GM19240 (cell line): ENCODE results near the gene LCE5A.
A peak's percentile ranks its signal among the peaks of the same experiment; 100 is the strongest.
"Not testable (repeated sequence)": the region's sequence is repeated elsewhere in the genome, so short reads cannot be mapped to it uniquely, and the experiment has no call there.

Experiments used
- DNase-seq: peaks from one replicate; pipeline ENCODE4 v3.0.0; 2011; ENCODE audit warnings: low spot score; ENCODE audit not compliant: insufficient read length

LCE5A gene

GRCh38 chr1:152510503-152510902 is at the start of gene LCE5A:
TSS of gene LCE5A (plus strand) at chr1:152510803. CDS start at chr1:152511535, 732 bp downstream.
- no peak for DNase-seq

GRCh38 chr1:152461544-152461943 is 49.1 kb upstream of the LCE5A start:
- DNase-seq, result no peak

GRCh38 chr1:152462636-152463035 is 48.0 kb upstream of the LCE5A start:
- DNase-seq, result no peak

GRCh38 chr1:152466217-152466616 is 44.4 kb upstream of the LCE5A start:
- no peak for DNase-seq

GRCh38 chr1:152473887-152474537 is 36.6 kb upstream of the LCE5A start:
- no peak for DNase-seq

GRCh38 chr1:152479792-152480595 is 30.6 kb upstream of the LCE5A start:
- DNase-seq, result no peak

GRCh38 chr1:152481869-152482664 is 28.5 kb upstream of the LCE5A start:
- no peak for DNase-seq

GRCh38 chr1:152486400-152487006 is 24.1 kb upstream of the LCE5A start:
- no peak for DNase-seq

- no peak for DNase-seq
Observed at GRCh38 chr1:152487871-152488270, 22.7 kb upstream of the LCE5A start.

- DNase-seq, result not testable (repeated sequence)
Observed at GRCh38 chr1:152491537-152491936, 19.1 kb upstream of the LCE5A start.

- DNase-seq, result peak; percentile 22
Observed at GRCh38 chr1:152495066-152495675, 15.4 kb upstream of the LCE5A start.

GRCh38 chr1:152497273-152497672 is 13.3 kb upstream of the LCE5A start:
- no peak for DNase-seq

GRCh38 chr1:152501704-152502103 is 8.9 kb upstream of the LCE5A start:
- DNase-seq, result no peak

- DNase-seq, result no peak
Observed at GRCh38 chr1:152502496-152503180, 8.0 kb upstream of the LCE5A start.

- no peak for DNase-seq
Observed at GRCh38 chr1:152505083-152505482, 5.5 kb upstream of the LCE5A start.

GRCh38 chr1:152506899-152507498 is 3.6 kb upstream of the LCE5A start:
- no peak for DNase-seq

- no peak for DNase-seq
Observed at GRCh38 chr1:152511596-152511995, 993 bp downstream of the LCE5A start.

GRCh38 chr1:152513081-152513480 is 2.5 kb downstream of the LCE5A start:
- no peak for DNase-seq

- no peak for DNase-seq
Observed at GRCh38 chr1:152514715-152515433, 4.3 kb downstream of the LCE5A start.

- no peak for DNase-seq
Observed at GRCh38 chr1:152515434-152515783, 4.8 kb downstream of the LCE5A start.
